ENCODE measurements around the gene TMEM94. TPM values are rescaled to one million over a fixed set of nuclear protein-coding genes. Genes with fewer than 3 reads are reported as not detected.

Gene TMEM94
- total and polyA plus RNA-seq, 2 experiments from 2014 or later: 43.5 to 53.5 TPM

DNA sequence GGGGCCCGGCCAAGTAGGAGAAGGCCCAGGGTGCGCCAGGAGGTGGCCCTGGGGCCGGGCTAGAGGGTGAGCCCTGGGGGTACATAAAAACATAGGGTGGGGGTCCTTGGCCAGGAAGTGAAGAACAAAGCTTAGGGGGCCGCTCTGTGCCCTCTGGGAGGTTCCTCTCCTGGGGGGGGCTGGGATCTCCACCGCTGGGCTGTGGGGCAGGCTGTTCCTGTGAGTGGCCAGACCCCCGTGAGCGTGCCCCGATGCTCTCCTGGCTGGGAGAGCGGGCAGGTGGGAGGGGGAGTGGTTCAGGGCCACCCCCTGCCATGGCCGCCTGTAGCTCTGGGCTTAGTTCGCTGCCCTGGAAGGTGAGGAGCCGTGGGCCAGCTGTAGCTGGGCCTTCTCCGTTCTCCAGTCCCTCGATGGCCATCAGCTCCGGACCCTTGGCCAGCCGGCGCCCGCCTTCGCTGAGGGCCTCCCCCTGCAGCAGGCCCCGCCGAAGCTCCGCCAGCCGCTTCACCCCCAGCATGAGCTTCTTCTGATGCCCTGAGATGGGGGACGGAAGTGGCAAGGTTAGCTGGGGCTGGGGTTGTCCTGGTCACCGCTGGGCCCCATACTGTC lies 46.4 kb downstream of the TMEM94 start:
- TF ChIP-seq EZH2 (IDR thresholded peaks at IDR 0.05; ENCODE audit: borderline replicate concordance) (no peak), EZH2phosphoT487 (IDR thresholded peaks at IDR 0.05; ENCODE audit: low read depth, severe bottlenecking, unreplicated experiment) (no peak)
- TF ChIP-seq, protein P1, sequence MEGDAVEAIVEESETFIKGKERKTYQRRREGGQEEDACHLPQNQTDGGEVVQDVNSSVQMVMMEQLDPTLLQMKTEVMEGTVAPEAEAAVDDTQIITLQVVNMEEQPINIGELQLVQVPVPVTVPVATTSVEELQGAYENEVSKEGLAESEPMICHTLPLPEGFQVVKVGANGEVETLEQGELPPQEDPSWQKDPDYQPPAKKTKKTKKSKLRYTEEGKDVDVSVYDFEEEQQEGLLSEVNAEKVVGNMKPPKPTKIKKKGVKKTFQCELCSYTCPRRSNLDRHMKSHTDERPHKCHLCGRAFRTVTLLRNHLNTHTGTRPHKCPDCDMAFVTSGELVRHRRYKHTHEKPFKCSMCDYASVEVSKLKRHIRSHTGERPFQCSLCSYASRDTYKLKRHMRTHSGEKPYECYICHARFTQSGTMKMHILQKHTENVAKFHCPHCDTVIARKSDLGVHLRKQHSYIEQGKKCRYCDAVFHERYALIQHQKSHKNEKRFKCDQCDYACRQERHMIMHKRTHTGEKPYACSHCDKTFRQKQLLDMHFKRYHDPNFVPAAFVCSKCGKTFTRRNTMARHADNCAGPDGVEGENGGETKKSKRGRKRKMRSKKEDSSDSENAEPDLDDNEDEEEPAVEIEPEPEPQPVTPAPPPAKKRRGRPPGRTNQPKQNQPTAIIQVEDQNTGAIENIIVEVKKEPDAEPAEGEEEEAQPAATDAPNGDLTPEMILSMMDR (IDR thresholded peaks at IDR 0.05; ENCODE audit: poor library complexity): no peak
- no peaks in the 10 kb centered on the region for H3K4me1 ChIP-seq (ENCODE audit: insufficient read depth)
- H3K9me2 ChIP-seq (replicated peaks; ENCODE audit: insufficient read depth): no peaks in the 10 kb centered on the region
- no peaks in the 10 kb centered on the region for H4K20me1 ChIP-seq (ENCODE audit: insufficient read depth, poor library complexity, severe bottlenecking)
- H3K79me2 ChIP-seq: no peaks in the 10 kb centered on the region
- H3K9me3 ChIP-seq (ENCODE audit: low read depth): no peaks in the 10 kb centered on the region
- 90% methylated on average over 14 of the region's 25 CpGs for WGBS (ENCODE audit: low lambda C conversion rate, missing lambda C conversion rate)
- no peaks in the 10 kb centered on the region for H3K36me3 ChIP-seq (replicated peaks; ENCODE audit: insufficient read depth, low read depth)
- H3K4me2 ChIP-seq: no peak overlapping the region
- no peak overlapping the region for H3K27ac ChIP-seq
- no peaks in the 10 kb centered on the region for H3K27me3 ChIP-seq
- DNase-seq (ENCODE audit: low spot score): no peak
- no peak overlapping the region for H2AFZ ChIP-seq
- H3K4me3 ChIP-seq: no peak overlapping the region

GRCh38 chr17:75503337-75503950 lies 47.0 kb downstream of the TMEM94 start:
- no peaks in the 10 kb centered on the region for H3K9me3 ChIP-seq (ENCODE audit: low read depth)
- no peaks in the 10 kb centered on the region for H3K4me1 ChIP-seq (ENCODE audit: insufficient read depth)
- no peak overlapping the region for H3K4me3 ChIP-seq
- H3K9me2 ChIP-seq (replicated peaks; ENCODE audit: insufficient read depth): no peaks in the 10 kb centered on the region
- no peaks in the 10 kb centered on the region for H4K20me1 ChIP-seq (ENCODE audit: insufficient read depth, poor library complexity, severe bottlenecking)
- no peaks in the 10 kb centered on the region for H3K27me3 ChIP-seq
- DNase-seq (ENCODE audit: low spot score): no peak
- TF ChIP-seq, protein P1 (IDR thresholded peaks at IDR 0.05; ENCODE audit: poor library complexity): no peak
- TF ChIP-seq EZH2phosphoT487 (IDR thresholded peaks at IDR 0.05; ENCODE audit: low read depth, severe bottlenecking, unreplicated experiment): no peak
- no peak for TF ChIP-seq EZH2 (IDR thresholded peaks at IDR 0.05; ENCODE audit: borderline replicate concordance)
- no peaks in the 10 kb centered on the region for H3K79me2 ChIP-seq
- H3K27ac ChIP-seq: no peak overlapping the region
- no peak overlapping the region for H3K4me2 ChIP-seq
- WGBS (ENCODE audit: low lambda C conversion rate, missing lambda C conversion rate): 86% methylated on average over 21 of the region's 23 CpGs
- no peak overlapping the region for H2AFZ ChIP-seq
- no peaks in the 10 kb centered on the region for H3K36me3 ChIP-seq (replicated peaks; ENCODE audit: insufficient read depth, low read depth)

- WGBS (ENCODE audit: low lambda C conversion rate, missing lambda C conversion rate): no CpG with 5 or more reads among the region's 13 CpGs
These were observed 47.5 kb downstream of the TMEM94 start for GRCh38 chr17:75503976-75504346.

More at GRCh38 chr17:75503976-75504346, 47.5 kb downstream of the TMEM94 start:
- Histone ChIP-seq H2AFZ (no peak overlapping the region), H3K4me1 (ENCODE audit: insufficient read depth) (no peaks in the 10 kb centered on the region), H3K9me2 (replicated peaks; ENCODE audit: insufficient read depth) (no peaks in the 10 kb centered on the region), H3K79me2 (peaks cover under 1% of the 10 kb centered on the region), H3K27me3 (no peaks in the 10 kb centered on the region), H3K4me2 (no peak overlapping the region), H3K27ac (no peak overlapping the region), H3K36me3 (replicated peaks; ENCODE audit: insufficient read depth, low read depth) (no peaks in the 10 kb centered on the region), H3K9me3 (ENCODE audit: low read depth) (no peaks in the 10 kb centered on the region), H3K4me3 (no peak overlapping the region), H4K20me1 (ENCODE audit: insufficient read depth, poor library complexity, severe bottlenecking) (no peaks in the 10 kb centered on the region)
- no peak for DNase-seq (ENCODE audit: low spot score)
- TF ChIP-seq, protein P1 (IDR thresholded peaks at IDR 0.05; ENCODE audit: poor library complexity): no peak
- TF ChIP-seq EZH2 (IDR thresholded peaks at IDR 0.05; ENCODE audit: borderline replicate concordance) (no peak), EZH2phosphoT487 (IDR thresholded peaks at IDR 0.05; ENCODE audit: low read depth, severe bottlenecking, unreplicated experiment) (no peak)

All from hepatocyte (in vitro differentiated cells).